ENCODE results near the gene MRPS10.

DNA sequence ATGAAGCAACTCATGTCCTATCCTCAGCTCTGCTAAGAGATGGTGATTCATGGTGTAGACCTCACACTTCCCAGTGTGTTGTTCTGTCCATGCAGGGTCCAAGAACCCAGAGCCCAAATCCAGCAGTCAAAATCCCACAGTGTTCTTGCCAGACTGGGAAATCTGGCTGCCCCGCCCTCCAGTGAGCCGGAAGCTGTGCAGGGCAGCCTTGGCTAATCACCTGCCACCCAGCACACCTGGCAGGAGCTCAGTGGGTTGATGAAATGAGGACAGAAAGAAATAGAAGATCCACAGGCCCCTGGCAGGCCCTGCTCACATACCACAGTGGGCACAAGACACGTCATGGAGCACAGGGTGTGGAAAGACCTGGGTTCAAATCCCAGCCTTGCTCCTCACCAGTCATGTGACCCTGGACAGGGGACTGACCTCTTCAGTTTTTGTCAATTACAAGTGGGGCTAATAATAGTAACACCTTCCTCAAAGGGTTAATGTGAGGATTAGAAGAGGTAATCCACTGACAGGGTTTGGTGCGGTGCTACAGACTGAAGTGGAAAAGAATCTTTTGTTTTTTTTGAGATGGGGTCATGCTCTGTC lies 58.1 kb downstream of the MRPS10 start:
- TF ChIP-seq POLR2A (IDR thresholded peaks at IDR 0.05): no peak
- TF ChIP-seq POLR2AphosphoS5 (IDR thresholded peaks at IDR 0.05): no peak
- TF ChIP-seq, protein P1, sequence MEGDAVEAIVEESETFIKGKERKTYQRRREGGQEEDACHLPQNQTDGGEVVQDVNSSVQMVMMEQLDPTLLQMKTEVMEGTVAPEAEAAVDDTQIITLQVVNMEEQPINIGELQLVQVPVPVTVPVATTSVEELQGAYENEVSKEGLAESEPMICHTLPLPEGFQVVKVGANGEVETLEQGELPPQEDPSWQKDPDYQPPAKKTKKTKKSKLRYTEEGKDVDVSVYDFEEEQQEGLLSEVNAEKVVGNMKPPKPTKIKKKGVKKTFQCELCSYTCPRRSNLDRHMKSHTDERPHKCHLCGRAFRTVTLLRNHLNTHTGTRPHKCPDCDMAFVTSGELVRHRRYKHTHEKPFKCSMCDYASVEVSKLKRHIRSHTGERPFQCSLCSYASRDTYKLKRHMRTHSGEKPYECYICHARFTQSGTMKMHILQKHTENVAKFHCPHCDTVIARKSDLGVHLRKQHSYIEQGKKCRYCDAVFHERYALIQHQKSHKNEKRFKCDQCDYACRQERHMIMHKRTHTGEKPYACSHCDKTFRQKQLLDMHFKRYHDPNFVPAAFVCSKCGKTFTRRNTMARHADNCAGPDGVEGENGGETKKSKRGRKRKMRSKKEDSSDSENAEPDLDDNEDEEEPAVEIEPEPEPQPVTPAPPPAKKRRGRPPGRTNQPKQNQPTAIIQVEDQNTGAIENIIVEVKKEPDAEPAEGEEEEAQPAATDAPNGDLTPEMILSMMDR (IDR thresholded peaks at IDR 0.05): no peak
- TF ChIP-seq EP300 (IDR thresholded peaks at IDR 0.05): no peak
